Natural killer cell treated with Interleukin-12 subunit alpha and Interleukin-12 subunit beta and Interleukin-15 and Interleukin-18, amount 100 ng/mL, for 72 hours (primary cell): Measurements from ENCODE around the gene PRR20A. TPM values are rescaled to one million over a fixed set of nuclear protein-coding genes. Genes with fewer than 3 reads are reported as not detected.

Source experiments
- total RNA-seq, 2 donors: library from RNA; stranded (reverse); gene quantifications; one replicate each; pipeline ENCODE4 v1.2.3, GENCODE V29; 2022

The PRR20A gene
- total RNA-seq, 2 donors from 2014 or later: not detected

Other genes with a start within 250 kb of the PRR20A start
- gene PRR20B, start 6.6 kb downstream of the PRR20A start, total RNA-seq: not detected
- gene PRR20C, start 13.1 kb downstream of the PRR20A start, total RNA-seq: not detected
- not detected for gene PRR20D, start 19.7 kb downstream of the PRR20A start, total RNA-seq
- gene PRR20E, start 26.3 kb downstream of the PRR20A start, total RNA-seq: not detected